Omental fat pad (tissue), 4 donors: Measurements from ENCODE around the gene CKAP4. TPM values are rescaled to one million over a fixed set of nuclear protein-coding genes. Genes with fewer than 3 reads are reported as not detected.

Source experiments
- ATAC-seq: fragments of 150-250 bp; one replicate; pipeline ENCODE4 v1.9.1; 2016; ENCODE audit warnings: mild to moderate bottlenecking, moderate library complexity; ENCODE audit not compliant: low FRiP score
- DNase-seq: peaks from one replicate; pipeline ENCODE4 v3.0.0-alpha.2; 2019; ENCODE audit warnings: low spot score
- total RNA-seq, 4 donors: library from RNA; depleted of rRNA; stranded (reverse); fragments of >200 nt; gene quantifications; one replicate each; pipeline ENCODE4 v1.1.0, GENCODE V29; 2016
- TF ChIP-seq, protein P1 (sequence below), 3 donors: fragments of 450-650 bp; IDR thresholded peaks; one replicate each; pipeline ENCODE4 v1.5.1; 2016 to 2017; ENCODE audit warnings: antibody characterized with exemption in 3 of 3, mild to moderate bottlenecking in 3 of 3, moderate library complexity in 2 of 3

Gene CKAP4
- total RNA-seq, 4 donors from 2014 or later: 32.6 to 44.2 (median 33.5) TPM

DNA sequence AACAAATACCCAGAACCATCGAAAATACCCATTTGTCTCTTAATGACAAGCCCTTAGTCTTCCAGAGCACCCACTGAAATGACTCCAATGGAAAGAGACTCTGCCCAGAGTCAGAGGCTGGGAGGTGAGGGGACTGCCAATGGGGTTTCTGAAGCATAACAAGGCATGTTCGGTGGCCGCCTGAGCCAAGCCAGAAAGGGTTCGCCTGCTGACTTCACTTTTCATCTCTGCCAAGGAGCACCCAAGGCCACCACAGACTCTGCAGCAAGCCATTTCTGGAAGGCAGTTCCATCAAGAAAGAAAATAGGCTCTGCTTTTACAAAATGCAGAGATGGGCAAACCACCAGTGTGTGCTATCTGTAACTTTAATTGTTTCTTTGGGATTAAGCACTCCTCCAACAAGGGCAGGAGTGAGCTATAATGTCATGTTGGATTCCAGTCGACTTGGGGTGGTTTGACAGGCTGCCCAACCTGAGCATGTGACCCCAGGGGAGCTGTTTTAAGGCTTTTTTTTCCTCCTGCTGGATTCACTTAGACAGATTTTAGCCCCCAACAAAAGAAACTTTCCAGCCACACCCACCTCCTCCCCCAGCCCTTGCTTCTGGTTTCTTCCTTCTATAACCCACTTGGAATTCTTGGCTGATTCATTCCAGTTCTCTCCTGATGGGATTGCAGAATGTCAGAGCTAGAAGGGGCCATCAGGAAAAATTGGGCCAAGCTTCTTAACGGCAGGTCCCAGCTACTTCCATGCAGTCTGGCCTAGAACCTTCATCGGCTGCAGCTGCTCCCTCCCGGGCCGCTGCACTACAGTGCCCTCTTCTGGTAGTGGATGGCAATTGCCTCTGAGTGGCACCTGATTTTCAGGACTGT lies 24.1 kb downstream of the CKAP4 start:
- ATAC-seq: peak; percentile 73
- TF ChIP-seq, protein P1, sequence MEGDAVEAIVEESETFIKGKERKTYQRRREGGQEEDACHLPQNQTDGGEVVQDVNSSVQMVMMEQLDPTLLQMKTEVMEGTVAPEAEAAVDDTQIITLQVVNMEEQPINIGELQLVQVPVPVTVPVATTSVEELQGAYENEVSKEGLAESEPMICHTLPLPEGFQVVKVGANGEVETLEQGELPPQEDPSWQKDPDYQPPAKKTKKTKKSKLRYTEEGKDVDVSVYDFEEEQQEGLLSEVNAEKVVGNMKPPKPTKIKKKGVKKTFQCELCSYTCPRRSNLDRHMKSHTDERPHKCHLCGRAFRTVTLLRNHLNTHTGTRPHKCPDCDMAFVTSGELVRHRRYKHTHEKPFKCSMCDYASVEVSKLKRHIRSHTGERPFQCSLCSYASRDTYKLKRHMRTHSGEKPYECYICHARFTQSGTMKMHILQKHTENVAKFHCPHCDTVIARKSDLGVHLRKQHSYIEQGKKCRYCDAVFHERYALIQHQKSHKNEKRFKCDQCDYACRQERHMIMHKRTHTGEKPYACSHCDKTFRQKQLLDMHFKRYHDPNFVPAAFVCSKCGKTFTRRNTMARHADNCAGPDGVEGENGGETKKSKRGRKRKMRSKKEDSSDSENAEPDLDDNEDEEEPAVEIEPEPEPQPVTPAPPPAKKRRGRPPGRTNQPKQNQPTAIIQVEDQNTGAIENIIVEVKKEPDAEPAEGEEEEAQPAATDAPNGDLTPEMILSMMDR (IDR thresholded peaks at IDR 0.05): peak in 1 of 3 donors; percentile 94
- DNase-seq: no peak

DNA sequence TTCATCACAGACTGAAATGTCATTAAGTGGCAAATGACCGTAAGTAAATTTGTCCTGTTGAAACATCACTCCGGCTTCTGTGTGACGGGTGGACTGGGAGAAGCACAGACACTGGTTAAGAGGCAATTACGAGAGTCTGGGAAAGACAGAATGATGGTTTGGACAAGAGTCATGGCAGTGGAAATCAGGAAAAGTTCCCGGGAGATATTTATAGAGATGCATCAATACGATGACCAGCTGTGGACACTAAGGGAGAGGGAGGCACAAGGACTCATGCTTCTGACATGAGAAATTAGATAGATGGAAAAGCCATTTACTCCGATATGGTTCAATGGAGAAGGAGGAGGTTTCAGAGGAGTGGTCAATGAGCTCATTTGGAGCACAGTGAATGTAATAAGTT lies 27.3 kb downstream of the CKAP4 start:
- TF ChIP-seq, protein P1 (IDR thresholded peaks at IDR 0.05): no peak
- no peak for DNase-seq
- no peak for ATAC-seq

DNA sequence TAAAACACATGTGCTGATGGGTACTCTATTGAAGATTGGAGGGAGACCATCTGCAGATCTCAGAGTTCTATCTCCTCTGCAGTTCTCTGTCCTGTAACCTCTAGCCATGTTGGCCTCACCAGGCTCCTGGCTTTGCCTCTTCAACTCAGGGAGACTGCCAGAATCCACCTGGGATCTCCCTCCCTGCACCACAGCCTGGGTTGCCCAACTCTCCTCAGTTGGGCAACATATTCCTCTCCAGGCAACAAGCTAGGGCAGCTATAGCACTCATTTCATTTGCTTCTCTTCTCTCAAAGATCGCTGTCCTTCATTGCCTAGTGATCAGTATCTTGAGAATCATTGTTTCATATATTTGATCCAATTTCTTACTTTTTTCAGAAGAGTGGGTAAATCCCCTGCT lies 28.8 kb downstream of the CKAP4 start:
- ATAC-seq (no peak), DNase-seq (no peak)
- TF ChIP-seq, protein P1 (IDR thresholded peaks at IDR 0.05): no peak

DNA sequence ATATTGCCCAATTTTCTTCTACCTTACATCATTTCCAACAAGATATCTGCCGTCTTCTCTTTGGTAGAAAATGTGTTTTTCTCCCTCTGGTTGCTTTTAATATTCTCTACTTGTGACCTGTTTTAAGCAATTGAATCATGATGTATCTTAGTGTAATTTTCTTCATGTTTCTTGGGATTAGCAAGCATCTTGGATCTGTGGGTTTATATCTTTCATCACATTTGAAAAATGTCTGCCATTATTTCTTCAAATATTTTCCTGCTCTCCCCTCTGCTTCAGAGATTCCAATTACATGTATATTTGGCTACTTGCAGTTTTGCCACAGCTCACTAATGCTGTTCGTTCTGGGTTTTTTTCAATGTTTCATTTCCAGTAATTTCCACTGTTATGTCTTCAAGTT lies 30.1 kb downstream of the CKAP4 start:
- ATAC-seq (no peak), DNase-seq (no peak)
- TF ChIP-seq, protein P1 (IDR thresholded peaks at IDR 0.05): no peak

DNA sequence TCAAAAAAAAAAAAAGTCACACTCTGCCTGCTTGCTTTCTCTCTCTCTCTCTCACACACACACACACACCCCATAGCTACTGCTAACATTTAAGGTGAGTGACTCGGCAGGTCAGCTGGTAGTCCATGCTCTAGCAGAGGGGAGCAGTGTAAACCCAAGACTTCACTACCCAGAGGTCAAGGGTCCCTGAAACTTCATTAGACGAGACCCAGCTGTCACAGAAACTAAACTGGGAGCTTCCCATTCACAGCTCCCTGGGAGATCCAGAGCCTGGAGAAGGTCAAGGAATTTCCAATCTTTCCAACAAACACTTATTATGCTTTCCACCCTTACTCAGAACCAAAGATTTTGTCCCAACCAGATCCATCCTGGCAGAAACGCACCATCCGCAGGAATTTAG lies 33.2 kb downstream of the CKAP4 start:
- no peak for DNase-seq
- ATAC-seq: no peak
- TF ChIP-seq, protein P1 (IDR thresholded peaks at IDR 0.05): no peak

DNA sequence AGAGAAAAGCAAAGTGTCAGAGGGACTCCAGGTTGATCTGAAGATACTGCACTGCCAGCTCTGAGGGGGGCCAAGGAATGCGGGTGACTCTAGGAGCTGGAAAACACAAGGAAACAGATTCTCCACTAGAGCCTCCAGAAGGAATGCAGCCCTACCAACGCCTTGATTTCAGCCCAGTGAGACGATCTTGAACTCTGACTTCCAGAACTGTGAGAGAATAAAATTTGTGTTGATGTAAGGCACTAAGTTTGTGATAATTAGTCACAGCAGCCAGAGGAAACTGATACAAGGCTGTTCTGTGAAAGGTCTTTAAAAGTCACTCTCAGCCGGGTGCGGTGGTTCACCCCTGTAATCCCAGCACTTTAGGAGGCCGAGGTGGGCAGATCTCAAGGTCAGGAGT lies 34.2 kb downstream of the CKAP4 start:
- TF ChIP-seq, protein P1 (IDR thresholded peaks at IDR 0.05): no peak
- no peak for DNase-seq
- no peak for ATAC-seq

DNA sequence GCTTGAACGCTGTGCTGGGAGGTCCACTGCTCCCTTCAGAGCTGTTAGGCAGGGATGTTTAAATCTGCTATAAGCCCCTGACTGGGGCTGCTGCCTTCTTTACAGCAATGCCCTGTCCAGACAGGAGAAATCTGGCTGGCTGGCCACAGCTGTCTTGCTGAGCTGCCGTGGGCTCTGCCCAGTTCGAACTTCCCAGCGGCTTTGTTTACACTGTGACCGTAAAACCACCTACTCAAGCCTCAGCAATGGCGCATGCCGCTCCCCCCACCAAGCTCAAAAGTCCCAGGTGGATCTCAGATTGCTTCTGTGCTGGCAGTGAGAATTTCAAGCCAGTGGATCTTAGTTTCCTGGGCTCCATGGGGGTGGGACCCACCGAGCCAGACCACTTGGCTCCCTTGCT lies 35.8 kb downstream of the CKAP4 start:
- DNase-seq: no peak
- TF ChIP-seq, protein P1 (IDR thresholded peaks at IDR 0.05): no peak
- no peak for ATAC-seq
